AG09309 (cell line): ENCODE results near the gene ZMYND15.
"Not testable (repeated sequence)": the region's sequence is repeated elsewhere in the genome, so short reads cannot be mapped to it uniquely, and the experiment has no call there.

Source experiments
- DNase-seq: peaks from one replicate; pipeline ENCODE4 v3.0.0-alpha.2; 2010; ENCODE audit warnings: low read depth
- H3K4me3 ChIP-seq: 2 replicates; pipeline ENCODE4 v1.5.1; 2011; ENCODE audit warnings: mild to moderate bottlenecking, low read depth, low read length, moderate library complexity; ENCODE audit not compliant: control insufficient read depth
- TF ChIP-seq, protein P1 (sequence below): IDR thresholded peaks from 2 replicates; pipeline ENCODE4 v1.5.1; 2011; ENCODE audit warnings: mild to moderate bottlenecking, low read depth, low read length, inconsistent platforms; ENCODE audit not compliant: insufficient read depth, control insufficient read depth; ENCODE audit errors: missing control alignments

The ZMYND15 gene

GRCh38 chr17:4739122-4740024 is at the start of gene ZMYND15, which contains the start of gene CXCL16:
Gene ZMYND15 (plus strand): TSS chr17:4739833. CDS start chr17:4740549, 716 bp downstream.
Gene CXCL16 (minus strand): TSS chr17:4739928. CDS start chr17:4739339, 589 bp downstream.
- TF ChIP-seq, protein P1, sequence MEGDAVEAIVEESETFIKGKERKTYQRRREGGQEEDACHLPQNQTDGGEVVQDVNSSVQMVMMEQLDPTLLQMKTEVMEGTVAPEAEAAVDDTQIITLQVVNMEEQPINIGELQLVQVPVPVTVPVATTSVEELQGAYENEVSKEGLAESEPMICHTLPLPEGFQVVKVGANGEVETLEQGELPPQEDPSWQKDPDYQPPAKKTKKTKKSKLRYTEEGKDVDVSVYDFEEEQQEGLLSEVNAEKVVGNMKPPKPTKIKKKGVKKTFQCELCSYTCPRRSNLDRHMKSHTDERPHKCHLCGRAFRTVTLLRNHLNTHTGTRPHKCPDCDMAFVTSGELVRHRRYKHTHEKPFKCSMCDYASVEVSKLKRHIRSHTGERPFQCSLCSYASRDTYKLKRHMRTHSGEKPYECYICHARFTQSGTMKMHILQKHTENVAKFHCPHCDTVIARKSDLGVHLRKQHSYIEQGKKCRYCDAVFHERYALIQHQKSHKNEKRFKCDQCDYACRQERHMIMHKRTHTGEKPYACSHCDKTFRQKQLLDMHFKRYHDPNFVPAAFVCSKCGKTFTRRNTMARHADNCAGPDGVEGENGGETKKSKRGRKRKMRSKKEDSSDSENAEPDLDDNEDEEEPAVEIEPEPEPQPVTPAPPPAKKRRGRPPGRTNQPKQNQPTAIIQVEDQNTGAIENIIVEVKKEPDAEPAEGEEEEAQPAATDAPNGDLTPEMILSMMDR = no peak
- no peak for DNase-seq
- peak within 1 kb of the TSS; percentile 72 for H3K4me3 ChIP-seq

- not testable (repeated sequence) for H3K4me3 ChIP-seq, DNase-seq
Observed at GRCh38 chr17:4689872-4690271, 49.8 kb upstream of the ZMYND15 start.

DNA sequence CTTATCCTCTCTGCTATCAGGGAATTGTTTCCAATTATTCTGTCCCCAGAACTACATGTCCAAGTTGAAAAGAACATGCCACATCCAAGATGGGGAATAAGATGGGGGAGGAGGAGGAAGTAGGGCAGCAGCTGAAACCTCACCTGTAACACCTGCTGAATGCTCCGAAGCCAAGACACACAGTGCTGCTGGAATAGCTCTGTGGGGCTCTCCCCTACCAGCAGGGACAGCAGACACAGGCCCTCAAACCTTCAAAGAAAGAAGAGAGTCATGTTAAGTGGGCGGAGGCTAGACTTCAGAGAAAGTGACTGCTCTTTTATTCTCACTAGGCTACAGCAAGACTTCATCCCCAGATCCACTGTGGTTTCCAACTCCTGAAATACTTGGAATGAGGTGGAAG is 48.9 kb upstream of the ZMYND15 start:
- no peak for DNase-seq
- TF ChIP-seq, protein P1 = no peak
- H3K4me3 ChIP-seq = no peak overlapping the region

DNA sequence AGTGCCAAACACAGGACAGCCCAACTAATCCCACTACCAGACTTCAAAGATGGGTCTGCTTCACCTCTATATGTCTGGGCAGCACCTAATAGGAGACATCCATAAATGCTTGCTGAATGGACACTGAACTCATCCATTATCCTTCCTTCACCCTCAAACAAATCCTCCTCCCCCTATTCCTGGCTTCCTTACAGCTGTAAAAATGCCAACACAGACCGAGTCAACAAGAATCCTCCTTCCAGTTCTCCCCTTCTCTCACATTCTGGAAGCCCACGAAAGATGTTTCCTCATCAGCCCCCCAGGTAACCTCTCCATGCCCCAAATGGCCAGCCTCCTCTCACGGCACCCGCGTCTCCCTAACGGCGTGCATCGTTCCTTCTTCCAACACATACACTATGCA is 47.9 kb upstream of the ZMYND15 start:
- TF ChIP-seq, protein P1 = no peak
- no peak overlapping the region for H3K4me3 ChIP-seq
- DNase-seq = no peak

- no peak for DNase-seq
- TF ChIP-seq, protein P1 = no peak
- no peak overlapping the region for H3K4me3 ChIP-seq
Observed at GRCh38 chr17:4693416-4693815, 46.2 kb upstream of the ZMYND15 start.

DNA sequence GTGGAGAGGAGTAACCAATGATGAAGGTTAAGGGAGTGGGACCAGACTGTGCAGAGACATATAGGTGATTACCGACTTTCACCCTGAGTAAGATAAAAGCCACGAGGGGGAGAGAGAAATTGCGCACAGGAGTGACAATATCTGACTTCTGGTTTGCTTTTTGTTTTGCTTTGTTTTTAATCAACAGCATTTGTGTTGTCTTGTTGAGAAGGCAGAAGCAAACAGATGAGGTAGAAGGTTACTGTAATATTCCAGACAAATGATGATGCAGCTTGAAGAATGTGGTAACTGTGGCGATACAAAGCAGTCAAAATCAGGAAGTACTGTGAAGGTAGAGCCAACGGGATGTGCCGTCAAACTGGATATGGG is 43.2 kb upstream of the ZMYND15 start:
- H3K4me3 ChIP-seq = no peak overlapping the region
- TF ChIP-seq, protein P1 = no peak

GRCh38 chr17:4699401-4700056 is 40.1 kb upstream of the ZMYND15 start:
- DNase-seq, H3K4me3 ChIP-seq: not testable (repeated sequence)

More for the DNA sequence above, 43.2 kb upstream of the ZMYND15 start:
- no peak for DNase-seq

DNA sequence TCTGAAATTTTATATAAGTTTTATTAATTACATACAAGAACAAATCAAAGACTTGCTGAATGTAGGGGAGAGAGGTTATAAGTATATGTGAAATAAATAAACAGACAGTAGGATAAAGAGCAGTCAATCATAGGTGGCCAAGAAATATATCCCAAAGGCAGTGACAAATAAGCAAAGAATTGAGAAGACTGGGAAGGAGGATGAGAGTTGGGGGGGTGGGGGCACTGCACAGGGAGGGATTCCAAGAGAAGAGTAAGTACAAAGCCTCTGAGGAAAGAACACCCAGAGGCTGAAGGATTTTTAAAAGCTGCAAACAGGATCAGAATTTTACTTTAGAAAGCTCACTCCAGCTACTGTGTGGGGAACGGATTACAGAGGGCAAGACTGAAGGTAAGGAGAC is 38.5 kb upstream of the ZMYND15 start:
- DNase-seq = no peak
- TF ChIP-seq, protein P1 = no peak
- no peak overlapping the region for H3K4me3 ChIP-seq
